Upper lobe of right lung (tissue), 1 donor: ENCODE results near the gene GXYLT2. TPM values are rescaled to one million over a fixed set of nuclear protein-coding genes. Genes with fewer than 3 reads are reported as not detected.

Experiments used
- ATAC-seq: fragments of 200-7000 bp; cut with Tn5 transposase; one replicate; pipeline ENCODE4 v1.9.1; 2020; ENCODE audit warnings: mild to moderate bottlenecking, moderate library complexity
- DNase-seq: peaks from one replicate; pipeline ENCODE4 v3.0.0-alpha.2; 2020
- H3K27ac ChIP-seq: fragments of 200-600 bp; one replicate; pipeline ENCODE4 v1.8.0; 2022
- H3K27me3 ChIP-seq: fragments of 200-600 bp; one replicate; pipeline ENCODE4 v1.8.0; 2022; ENCODE audit warnings: mild to moderate bottlenecking
- H3K36me3 ChIP-seq: fragments of 200-600 bp; one replicate; pipeline ENCODE4 v1.8.0; 2022
- H3K4me1 ChIP-seq: fragments of 200-600 bp; one replicate; pipeline ENCODE4 v1.8.0; 2022
- H3K4me3 ChIP-seq: fragments of 200-600 bp; one replicate; pipeline ENCODE4 v1.8.0; 2022; ENCODE audit warnings: mild to moderate bottlenecking
- H3K9me3 ChIP-seq: fragments of 200-600 bp; one replicate; pipeline ENCODE4 v1.8.0; 2022
- intact Hi-C: fragments of 100-400 bp; cut with DNase I; formaldehyde crosslinking; loops from one replicate; pipeline ENCODE4 v1.11.0; 2022
- total RNA-seq: library from RNA; stranded (reverse); fragmentation: NEBNext Ultra II Directional; extraction: Animal tissue kit (Norgen Biotek cat#: 25700); gene quantifications from one replicate; pipeline ENCODE4 v1.2.1, GENCODE V29; 2021
- TF ChIP-seq, protein P1 (sequence below): fragments of 200-600 bp; IDR thresholded peaks from one replicate; pipeline ENCODE4 v1.8.0; 2022; ENCODE audit warnings: antibody characterized with exemption
- donor health status: DM: no; HTN: yes; CAD: no; lungs with severe emphysema.

GXYLT2 gene
- total RNA-seq, 1 donor from 2014 or later, result 8.4 TPM

DNA sequence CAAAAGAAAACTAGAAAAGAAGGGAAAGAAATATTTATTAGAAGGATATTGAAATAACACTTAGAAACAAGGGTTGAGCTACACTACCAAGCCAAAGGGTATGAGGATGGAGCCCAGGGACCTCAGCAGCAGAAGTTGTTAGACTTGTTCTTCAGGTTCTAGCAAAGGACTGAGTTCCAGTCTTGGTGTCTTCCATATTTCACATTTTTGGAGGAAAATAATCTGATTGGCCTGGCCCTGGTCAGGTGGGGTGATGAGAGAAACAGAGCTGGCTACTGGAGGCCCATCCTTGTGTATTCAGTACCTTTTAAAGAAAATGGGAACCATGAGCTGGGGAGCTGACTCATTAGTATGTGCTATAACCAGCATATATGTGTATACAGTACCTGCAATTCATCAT, 137.0 kb downstream of the GXYLT2 start:
- H3K36me3 ChIP-seq, result no peaks in the 10 kb centered on the region
- TF ChIP-seq, protein P1, sequence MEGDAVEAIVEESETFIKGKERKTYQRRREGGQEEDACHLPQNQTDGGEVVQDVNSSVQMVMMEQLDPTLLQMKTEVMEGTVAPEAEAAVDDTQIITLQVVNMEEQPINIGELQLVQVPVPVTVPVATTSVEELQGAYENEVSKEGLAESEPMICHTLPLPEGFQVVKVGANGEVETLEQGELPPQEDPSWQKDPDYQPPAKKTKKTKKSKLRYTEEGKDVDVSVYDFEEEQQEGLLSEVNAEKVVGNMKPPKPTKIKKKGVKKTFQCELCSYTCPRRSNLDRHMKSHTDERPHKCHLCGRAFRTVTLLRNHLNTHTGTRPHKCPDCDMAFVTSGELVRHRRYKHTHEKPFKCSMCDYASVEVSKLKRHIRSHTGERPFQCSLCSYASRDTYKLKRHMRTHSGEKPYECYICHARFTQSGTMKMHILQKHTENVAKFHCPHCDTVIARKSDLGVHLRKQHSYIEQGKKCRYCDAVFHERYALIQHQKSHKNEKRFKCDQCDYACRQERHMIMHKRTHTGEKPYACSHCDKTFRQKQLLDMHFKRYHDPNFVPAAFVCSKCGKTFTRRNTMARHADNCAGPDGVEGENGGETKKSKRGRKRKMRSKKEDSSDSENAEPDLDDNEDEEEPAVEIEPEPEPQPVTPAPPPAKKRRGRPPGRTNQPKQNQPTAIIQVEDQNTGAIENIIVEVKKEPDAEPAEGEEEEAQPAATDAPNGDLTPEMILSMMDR, result no peak
- no peak for DNase-seq
- no peaks in the 10 kb centered on the region for H3K9me3 ChIP-seq
- no peak overlapping the region for H3K4me3 ChIP-seq
- H3K27ac ChIP-seq, result no peak overlapping the region
- intact Hi-C loops, result no loop called here
- no peaks in the 10 kb centered on the region for H3K27me3 ChIP-seq
- ATAC-seq, result no peak
- H3K4me1 ChIP-seq, result peaks cover 27% of the 10 kb centered on the region

DNA sequence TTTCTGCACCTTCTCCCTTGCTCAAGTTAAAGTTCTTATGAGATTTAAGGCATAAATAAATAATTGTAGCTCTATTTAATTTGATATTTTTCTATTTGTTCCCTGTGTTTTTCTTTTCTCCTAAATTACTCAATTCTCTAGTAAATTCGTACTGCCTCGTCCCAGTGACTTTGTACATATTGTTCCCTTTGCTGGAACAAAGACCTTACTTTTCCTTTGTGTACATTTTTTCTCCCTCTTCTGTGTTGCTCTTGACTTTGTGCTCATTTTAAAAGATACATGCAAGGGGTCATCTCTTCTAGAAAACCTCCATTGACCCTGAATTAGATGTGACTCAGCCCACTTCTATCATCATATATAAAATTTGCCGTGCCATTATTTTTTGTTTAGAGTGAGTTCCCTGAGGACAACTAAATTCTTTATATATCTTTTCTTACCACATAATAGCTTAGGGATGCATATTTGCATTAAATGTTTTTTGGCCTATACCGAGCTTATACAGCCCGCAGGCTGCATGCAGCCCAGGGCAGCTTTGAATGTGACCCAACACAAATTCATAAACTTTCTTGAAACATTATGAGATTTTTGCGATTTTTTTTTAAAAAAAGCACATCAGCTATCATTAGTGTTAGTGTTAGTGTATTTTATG, 138.4 kb downstream of the GXYLT2 start:
- no peak overlapping the region for H3K27ac ChIP-seq
- no peak overlapping the region for H3K4me3 ChIP-seq
- no peak for DNase-seq
- TF ChIP-seq, protein P1, result no peak
- no peak for ATAC-seq
- intact Hi-C loops, result no loop called here
- no peaks in the 10 kb centered on the region for H3K27me3 ChIP-seq
- no peaks in the 10 kb centered on the region for H3K36me3 ChIP-seq
- peaks cover 24% of the 10 kb centered on the region for H3K4me1 ChIP-seq
- no peaks in the 10 kb centered on the region for H3K9me3 ChIP-seq

Other genes with a start within 250 kb of the GXYLT2 start
- 17.3 TPM for gene SHQ1, start 39.6 kb upstream of the GXYLT2 start, total RNA-seq
- 65.7 TPM for gene PPP4R2, start 108.8 kb downstream of the GXYLT2 start, total RNA-seq
- gene EBLN2, start 173.6 kb downstream of the GXYLT2 start, total RNA-seq, result 4.0 TPM